HUES48 (cell line): ENCODE measurements around the gene CTNNA3.
A peak's percentile ranks its signal among the peaks of the same experiment; 100 is the strongest.

Source experiments
- H3K27ac ChIP-seq: one replicate; pipeline ENCODE4 v1.7.0; 2013; ENCODE audit warnings: low read depth, low read length, inconsistent platforms
- H3K27me3 ChIP-seq: 2 replicates; pipeline ENCODE4 v1.6.1; 2013; ENCODE audit warnings: mild to moderate bottlenecking, low read length; ENCODE audit not compliant: control insufficient read depth, insufficient read depth
- H3K36me3 ChIP-seq: 2 replicates; pipeline ENCODE4 v1.6.1; 2013; ENCODE audit warnings: low read length; ENCODE audit not compliant: control insufficient read depth, insufficient read depth
- H3K4me1 ChIP-seq: 2 replicates; pipeline ENCODE4 v1.6.1; 2013; ENCODE audit warnings: mild to moderate bottlenecking, low read length; ENCODE audit not compliant: control insufficient read depth, insufficient read depth
- H3K4me3 ChIP-seq: 2 replicates; pipeline ENCODE4 v1.5.1; 2013; ENCODE audit warnings: mild to moderate bottlenecking, low read depth, low read length
- H3K9ac ChIP-seq: 2 replicates; pipeline ENCODE4 v1.6.1; 2013; ENCODE audit warnings: mild to moderate bottlenecking, low read depth, low read length, moderate library complexity
- H3K9me3 ChIP-seq: 2 replicates; pipeline ENCODE4 v1.6.1; 2013; ENCODE audit warnings: low read length; ENCODE audit not compliant: control insufficient read depth, insufficient read depth

The CTNNA3 gene

DNA sequence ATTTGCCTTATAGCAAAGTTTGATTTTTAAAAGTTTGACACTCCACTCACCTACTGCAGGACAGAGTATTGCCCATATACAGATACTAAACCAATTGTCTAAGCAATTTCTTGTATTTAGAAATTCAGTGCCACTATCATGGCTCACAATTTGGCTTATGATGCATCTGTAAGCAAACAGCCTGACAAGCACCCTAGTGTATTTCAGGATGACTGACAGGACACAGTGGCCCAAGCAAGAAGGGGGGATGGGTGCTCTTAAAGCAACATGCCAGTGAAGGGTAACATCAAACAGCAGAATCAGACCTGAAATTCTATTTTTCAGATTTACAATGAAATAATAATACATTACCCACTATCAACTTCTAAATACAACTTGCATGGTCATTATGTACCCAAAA, 30.5 kb downstream of the CTNNA3 start:
- Histone ChIP-seq H3K9me3 (no peaks in the 10 kb centered on the region), H3K4me1 (peaks cover 9% of the 10 kb centered on the region; the same call in 1 of the 2 replicates), H3K27me3 (no peaks in the 10 kb centered on the region), H3K4me3 (no peak overlapping the region), H3K36me3 (no peaks in the 10 kb centered on the region), H3K9ac (no peak overlapping the region), H3K27ac (no peak overlapping the region)

DNA sequence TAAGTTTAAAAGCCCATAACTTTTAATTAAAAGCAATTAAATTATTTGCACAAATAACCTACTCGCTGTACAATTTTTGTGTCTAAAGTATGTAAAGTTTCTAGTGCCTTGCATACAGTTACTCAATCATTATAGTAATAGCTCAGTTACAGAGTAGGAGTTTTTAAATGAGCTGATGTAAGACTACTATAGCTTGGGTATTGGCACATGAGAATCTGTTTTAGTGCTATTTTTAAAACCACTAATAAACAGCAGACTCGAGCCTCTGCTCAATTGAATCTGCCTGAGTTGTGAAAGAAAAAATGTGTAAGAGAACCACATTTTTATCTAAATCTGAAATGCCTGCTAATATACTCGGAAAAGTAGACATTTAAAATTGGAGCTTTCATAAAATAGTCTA, 31.1 kb downstream of the CTNNA3 start:
- Histone ChIP-seq H3K27ac (no peak overlapping the region), H3K4me1 (peaks cover 9% of the 10 kb centered on the region; the same call in 1 of the 2 replicates), H3K36me3 (no peaks in the 10 kb centered on the region), H3K27me3 (no peaks in the 10 kb centered on the region), H3K9ac (no peak overlapping the region), H3K4me3 (no peak overlapping the region), H3K9me3 (no peaks in the 10 kb centered on the region)

DNA sequence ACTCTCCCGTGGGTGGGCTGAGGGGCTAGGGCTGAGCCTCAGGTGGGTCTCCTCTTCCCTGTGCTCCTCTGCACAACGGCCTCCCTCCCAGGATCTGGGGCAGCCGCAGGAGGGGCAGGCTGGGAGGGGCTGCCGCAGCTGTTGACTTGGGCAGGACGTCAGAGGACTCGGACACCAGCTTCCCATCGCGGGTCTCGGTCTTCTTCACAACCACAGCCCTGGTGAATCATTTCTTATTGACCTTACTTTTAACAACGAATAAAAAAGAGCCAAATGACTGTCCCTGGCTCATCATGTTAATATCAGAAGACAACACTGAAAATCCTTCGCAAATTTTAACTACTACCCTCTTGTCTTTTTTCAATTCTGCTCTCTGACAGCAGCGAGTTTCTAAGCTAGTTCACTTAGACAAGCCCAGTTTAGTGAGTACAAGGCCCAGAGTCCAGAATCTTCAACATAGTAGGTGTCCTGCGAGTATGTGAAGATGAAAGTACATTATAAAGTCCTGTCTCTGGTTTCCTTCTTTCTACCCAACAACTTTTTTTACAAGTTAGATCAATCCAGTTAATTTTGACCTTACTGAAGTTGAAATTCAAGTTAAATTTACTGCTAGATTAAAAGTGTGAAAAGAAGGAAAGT, 32.4 kb downstream of the CTNNA3 start:
- H3K4me3 ChIP-seq = no peak overlapping the region
- H3K9ac ChIP-seq = no peak overlapping the region

GRCh38 chr10:67662415-67662814, 33.6 kb downstream of the CTNNA3 start:
- Histone ChIP-seq H3K9ac (no peak overlapping the region), H3K27me3 (no peaks in the 10 kb centered on the region), H3K4me3 (no peak overlapping the region), H3K27ac (no peak overlapping the region), H3K9me3 (no peaks in the 10 kb centered on the region), H3K4me1 (peaks cover 15% of the 10 kb centered on the region), H3K36me3 (no peaks in the 10 kb centered on the region)

More for the DNA sequence above, 32.4 kb downstream of the CTNNA3 start:
- H3K27me3 ChIP-seq = no peaks in the 10 kb centered on the region
- no peaks in the 10 kb centered on the region for H3K9me3 ChIP-seq
- H3K36me3 ChIP-seq = no peaks in the 10 kb centered on the region
- H3K27ac ChIP-seq = no peak overlapping the region
- peaks cover 9% of the 10 kb centered on the region; the same call in 1 of the 2 replicates for H3K4me1 ChIP-seq

DNA sequence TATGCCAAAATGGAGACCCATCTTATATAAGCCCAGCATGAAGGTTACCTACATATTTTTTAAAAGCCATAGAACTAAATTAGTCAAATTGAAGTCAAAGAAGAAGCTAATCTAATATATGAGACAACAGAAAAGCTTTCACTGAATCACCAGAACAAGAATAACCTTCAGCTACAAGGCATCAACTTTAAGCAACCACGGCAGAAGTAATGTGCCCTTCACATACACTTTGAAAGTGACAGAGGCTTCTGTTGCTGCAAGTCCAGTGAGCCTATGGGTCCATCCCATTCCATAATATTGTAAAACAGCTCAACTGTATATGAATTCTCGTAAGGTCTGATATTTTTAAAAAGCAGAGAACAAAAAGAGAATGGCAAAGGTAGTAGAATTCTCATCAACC, 36.5 kb downstream of the CTNNA3 start:
- no peak overlapping the region for H3K27ac ChIP-seq
- H3K36me3 ChIP-seq = no peaks in the 10 kb centered on the region

GRCh38 chr10:67657775-67658174, 38.2 kb downstream of the CTNNA3 start:
- Histone ChIP-seq H3K27ac (no peak overlapping the region), H3K9me3 (no peaks in the 10 kb centered on the region), H3K36me3 (no peaks in the 10 kb centered on the region), H3K4me1 (peaks cover 6% of the 10 kb centered on the region), H3K9ac (no peak overlapping the region), H3K27me3 (no peaks in the 10 kb centered on the region), H3K4me3 (no peak overlapping the region)

More for the DNA sequence above, 36.5 kb downstream of the CTNNA3 start:
- Histone ChIP-seq H3K4me1 (peaks cover 6% of the 10 kb centered on the region), H3K27me3 (no peaks in the 10 kb centered on the region), H3K4me3 (no peak overlapping the region), H3K9ac (no peak overlapping the region), H3K9me3 (no peaks in the 10 kb centered on the region)

DNA sequence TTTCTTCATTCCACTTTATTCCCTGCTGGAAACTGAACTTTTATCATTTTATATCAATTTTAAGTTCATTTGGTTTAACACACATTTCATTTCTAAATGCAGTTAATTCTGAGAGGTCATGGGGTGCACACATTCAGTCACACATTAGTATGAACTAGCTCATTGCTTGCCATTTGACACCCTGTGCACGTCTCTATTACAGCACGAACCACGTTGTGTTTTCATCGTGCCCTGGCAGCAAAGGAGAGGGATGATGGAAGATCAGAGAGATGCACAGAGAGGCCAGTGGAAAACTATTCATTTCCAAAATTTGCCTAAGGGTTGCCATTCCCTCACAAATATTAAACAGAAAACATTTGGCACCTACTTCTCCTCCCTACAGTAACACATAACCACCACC, 45.4 kb downstream of the CTNNA3 start:
- Histone ChIP-seq H3K27ac (no peak overlapping the region), H3K4me1 (no peaks in the 10 kb centered on the region), H3K9ac (no peak overlapping the region), H3K27me3 (no peaks in the 10 kb centered on the region), H3K4me3 (no peak overlapping the region), H3K36me3 (no peaks in the 10 kb centered on the region), H3K9me3 (no peaks in the 10 kb centered on the region)

- Histone ChIP-seq H3K27me3 (no peaks in the 10 kb centered on the region), H3K9me3 (no peaks in the 10 kb centered on the region), H3K36me3 (no peaks in the 10 kb centered on the region), H3K27ac (no peak overlapping the region), H3K4me3 (no peak overlapping the region), H3K4me1 (no peaks in the 10 kb centered on the region), H3K9ac (no peak overlapping the region)
Observed at GRCh38 chr10:67648613-67649229, 47.3 kb downstream of the CTNNA3 start.

GRCh38 chr10:67630904-67631303, 65.1 kb downstream of the CTNNA3 start:
- Histone ChIP-seq H3K4me3 (no peak overlapping the region), H3K9ac (no peak overlapping the region), H3K27ac (no peak overlapping the region), H3K4me1 (peaks cover 15% of the 10 kb centered on the region), H3K9me3 (no peaks in the 10 kb centered on the region), H3K27me3 (no peaks in the 10 kb centered on the region), H3K36me3 (no peaks in the 10 kb centered on the region)

- Histone ChIP-seq H3K4me3 (no peak overlapping the region), H3K9ac (no peak overlapping the region), H3K9me3 (no peaks in the 10 kb centered on the region), H3K4me1 (peaks cover 15% of the 10 kb centered on the region), H3K36me3 (no peaks in the 10 kb centered on the region), H3K27me3 (no peaks in the 10 kb centered on the region), H3K27ac (peak overlapping the region; percentile 70)
Observed at GRCh38 chr10:67629461-67629971, 66.5 kb downstream of the CTNNA3 start.

- Histone ChIP-seq H3K4me3 (no peak overlapping the region), H3K9me3 (no peaks in the 10 kb centered on the region), H3K36me3 (no peaks in the 10 kb centered on the region), H3K9ac (no peak overlapping the region), H3K27ac (no peak overlapping the region), H3K4me1 (no peaks in the 10 kb centered on the region), H3K27me3 (no peaks in the 10 kb centered on the region)
Observed at GRCh38 chr10:67622984-67623383, 73.0 kb downstream of the CTNNA3 start.
